Measurements from ENCODE around the gene CHM.

GRCh38 chrX:85903692-85904471 lies 143.5 kb downstream of the CHM start:
- no peak for TF ChIP-seq CTCF (IDR thresholded peaks at IDR 0.05; ENCODE audit: poor library complexity)
- TF ChIP-seq EZH2 (IDR thresholded peaks at IDR 0.05; ENCODE audit: borderline replicate concordance), result no peak
- no peak for TF ChIP-seq EZH2phosphoT487 (IDR thresholded peaks at IDR 0.05; ENCODE audit: low read depth, severe bottlenecking, unreplicated experiment)

Data from hepatocyte (in vitro differentiated cells).